GM18858 (cell line): ENCODE data around the gene KCNQ4.

Source experiments
- ATAC-seq: cut with Tn5 transposase; IDR thresholded peaks from one replicate; pipeline ENCODE4 v1.9.1; 2021; ENCODE audit not compliant: unreplicated experiment

Gene KCNQ4

GRCh38 chr1:40818264-40818961 lies 34.8 kb downstream of the KCNQ4 start:
- no peak for ATAC-seq

GRCh38 chr1:40819101-40819500 lies 35.5 kb downstream of the KCNQ4 start:
- no peak for ATAC-seq

- no peak for ATAC-seq
Observed at GRCh38 chr1:40820251-40820797, 36.7 kb downstream of the KCNQ4 start.

GRCh38 chr1:40820911-40821693 lies 37.5 kb downstream of the KCNQ4 start:
- ATAC-seq: no peak

- no peak for ATAC-seq
Observed at GRCh38 chr1:40822890-40823289, 39.3 kb downstream of the KCNQ4 start.

- ATAC-seq: no peak
Observed at GRCh38 chr1:40823345-40823744, 39.8 kb downstream of the KCNQ4 start.

- no peak for ATAC-seq
Observed at GRCh38 chr1:40823983-40824382, 40.4 kb downstream of the KCNQ4 start.

- no peak for ATAC-seq
Observed at GRCh38 chr1:40824591-40825434, 41.2 kb downstream of the KCNQ4 start.

GRCh38 chr1:40825435-40825788 lies 41.8 kb downstream of the KCNQ4 start:
- ATAC-seq: peak; percentile 46

GRCh38 chr1:40825996-40826395 lies 42.4 kb downstream of the KCNQ4 start:
- no peak for ATAC-seq

- ATAC-seq: no peak
Observed at GRCh38 chr1:40829631-40830245, 46.2 kb downstream of the KCNQ4 start.

GRCh38 chr1:40830419-40830943 lies 46.9 kb downstream of the KCNQ4 start:
- ATAC-seq: no peak

GRCh38 chr1:40831001-40831732 lies 47.6 kb downstream of the KCNQ4 start:
- no peak for ATAC-seq

- ATAC-seq: no peak
Observed at GRCh38 chr1:40833979-40834378, 50.4 kb downstream of the KCNQ4 start.

- no peak for ATAC-seq
Observed at GRCh38 chr1:40834968-40835545, 51.5 kb downstream of the KCNQ4 start.

- ATAC-seq: no peak
Observed at GRCh38 chr1:40836283-40836682, 52.7 kb downstream of the KCNQ4 start.

GRCh38 chr1:40837601-40838000 lies 54.0 kb downstream of the KCNQ4 start:
- no peak for ATAC-seq

- ATAC-seq: no peak
Observed at GRCh38 chr1:40838045-40838979, 54.7 kb downstream of the KCNQ4 start.
